HG03159 (cell line): ENCODE measurements around the gene ANKRD33B.
"Not testable (repeated sequence)": the region's sequence is repeated elsewhere in the genome, so short reads cannot be mapped to it uniquely, and the experiment has no call there.

ENCODE experiments used
- ATAC-seq: cut with Tn5 transposase; IDR thresholded peaks from one replicate; pipeline ENCODE4 v1.9.1; 2021; ENCODE audit warnings: mild to moderate bottlenecking, moderate library complexity; ENCODE audit not compliant: unreplicated experiment

The ANKRD33B gene

GRCh38 chr5:10591159-10591558 lies 27.3 kb downstream of the ANKRD33B start:
- no peak for ATAC-seq

- ATAC-seq, result no peak
Observed at GRCh38 chr5:10591966-10592365, 28.1 kb downstream of the ANKRD33B start.

DNA sequence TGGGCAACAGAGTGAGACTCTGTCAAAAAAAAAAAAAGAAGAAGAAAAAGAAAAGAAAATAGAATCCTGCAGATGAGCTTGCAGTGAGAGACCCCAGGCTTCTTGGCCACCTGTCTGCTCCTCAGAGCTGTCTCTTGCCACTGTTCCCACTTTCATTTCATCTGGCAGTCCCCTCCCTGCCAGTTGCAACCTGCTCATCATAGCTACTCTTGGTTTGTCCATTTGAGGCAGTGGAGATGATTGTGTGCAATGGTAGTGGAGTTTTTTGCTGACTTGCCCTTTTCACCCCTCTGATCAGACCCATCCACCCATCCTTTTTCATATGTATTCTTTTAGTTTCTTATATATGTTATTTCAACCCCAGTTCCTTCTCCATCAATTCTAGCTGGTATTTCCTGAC lies 28.7 kb downstream of the ANKRD33B start:
- ATAC-seq, result peak; percentile 62

GRCh38 chr5:10593531-10594181 lies 29.8 kb downstream of the ANKRD33B start:
- ATAC-seq, result no peak

DNA sequence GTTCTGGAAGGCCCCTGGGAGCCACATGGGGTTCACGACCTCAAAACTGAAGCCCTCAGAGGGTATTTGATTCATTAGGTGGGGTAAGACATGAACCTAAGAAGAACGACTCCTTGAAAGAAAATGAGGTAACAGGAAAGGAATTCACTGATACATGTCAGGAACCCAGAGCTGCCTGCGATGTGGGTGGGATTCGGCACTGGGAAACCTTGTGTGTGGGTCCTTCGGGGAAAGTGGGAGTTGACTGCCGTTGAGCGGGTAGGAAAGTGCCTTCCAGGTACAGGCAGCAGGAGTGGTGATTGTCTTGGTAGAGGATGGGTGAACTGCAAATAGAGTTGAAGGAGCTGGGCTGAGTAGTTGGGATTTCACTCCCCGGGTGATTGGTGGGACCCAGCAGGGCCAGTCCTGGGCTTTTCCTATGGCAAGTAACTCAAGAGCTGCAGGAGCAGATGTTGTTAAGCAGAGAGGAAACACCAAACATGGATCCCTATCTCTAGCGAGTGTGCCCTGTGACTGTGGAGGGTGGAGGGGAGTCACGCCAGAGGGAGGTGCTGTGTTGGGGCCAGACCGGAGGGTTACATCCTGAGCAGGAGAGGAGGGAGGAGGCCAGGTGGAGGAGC lies 30.8 kb downstream of the ANKRD33B start:
- no peak for ATAC-seq

DNA sequence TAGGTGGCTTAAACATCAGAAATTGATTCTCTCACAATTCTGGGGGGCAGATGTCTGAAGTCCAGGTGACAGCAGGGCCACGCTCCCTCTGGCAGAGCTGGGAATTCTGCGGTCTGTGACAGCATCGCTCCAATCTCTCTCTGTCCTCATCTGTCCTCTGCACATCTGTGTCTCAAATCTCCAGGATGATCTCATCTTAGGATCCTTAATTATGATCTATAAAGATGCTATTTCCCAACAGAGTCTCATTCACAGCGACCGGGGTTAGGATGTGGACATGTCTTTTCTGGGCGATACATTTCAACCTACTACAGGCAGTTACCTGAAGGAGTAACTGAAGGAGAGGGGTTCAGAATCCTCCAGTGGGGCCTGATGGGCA lies 31.4 kb downstream of the ANKRD33B start:
- no peak for ATAC-seq

DNA sequence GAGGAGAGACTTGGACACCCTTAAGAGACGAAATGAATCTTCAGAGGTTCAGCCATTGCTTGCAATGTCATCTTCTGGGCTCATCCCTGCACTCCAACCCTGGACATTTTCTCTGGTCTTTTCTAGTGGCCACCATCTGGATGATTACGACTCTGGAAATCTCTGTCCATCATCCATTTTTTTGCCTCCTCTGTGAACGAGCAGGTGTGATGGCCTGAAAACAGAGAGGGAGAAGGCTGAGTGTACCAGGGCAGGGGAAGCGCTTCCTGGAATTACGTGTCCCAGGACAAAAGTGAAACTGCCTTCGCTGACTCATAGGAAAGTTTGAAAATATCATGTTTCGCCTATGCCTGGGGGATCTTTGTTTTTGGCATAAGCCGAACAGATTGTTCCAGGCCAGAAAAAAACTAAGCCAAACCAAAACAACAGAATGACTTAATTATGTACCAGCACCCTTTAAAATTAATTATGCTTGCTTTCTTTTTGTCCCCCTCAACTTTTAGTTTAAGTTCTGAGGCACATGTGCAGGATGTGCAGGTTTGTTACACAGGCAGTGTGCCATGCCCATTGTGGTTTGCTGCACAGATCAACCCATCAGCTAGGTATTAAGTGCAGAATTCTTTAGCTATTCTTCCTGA lies 31.9 kb downstream of the ANKRD33B start:
- no peak for ATAC-seq

DNA sequence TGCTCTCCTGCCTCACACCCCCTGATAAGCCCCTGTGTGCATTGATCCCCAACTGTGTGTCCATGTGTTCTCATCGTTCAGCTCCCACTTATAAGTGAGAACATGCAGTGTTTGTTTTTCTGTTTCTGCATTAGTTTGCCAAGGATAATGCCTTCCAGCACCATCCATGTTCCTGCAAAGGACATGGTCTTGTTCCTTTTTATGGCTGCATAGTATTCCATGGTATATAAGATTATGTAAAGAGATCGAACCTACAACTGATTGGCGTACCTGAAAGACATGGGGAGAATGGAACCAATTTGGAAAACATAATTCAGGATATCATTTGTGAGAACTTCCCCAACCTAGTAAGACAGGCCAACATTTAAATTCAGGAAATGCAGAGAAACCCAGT lies 32.4 kb downstream of the ANKRD33B start:
- ATAC-seq, result no peak

DNA sequence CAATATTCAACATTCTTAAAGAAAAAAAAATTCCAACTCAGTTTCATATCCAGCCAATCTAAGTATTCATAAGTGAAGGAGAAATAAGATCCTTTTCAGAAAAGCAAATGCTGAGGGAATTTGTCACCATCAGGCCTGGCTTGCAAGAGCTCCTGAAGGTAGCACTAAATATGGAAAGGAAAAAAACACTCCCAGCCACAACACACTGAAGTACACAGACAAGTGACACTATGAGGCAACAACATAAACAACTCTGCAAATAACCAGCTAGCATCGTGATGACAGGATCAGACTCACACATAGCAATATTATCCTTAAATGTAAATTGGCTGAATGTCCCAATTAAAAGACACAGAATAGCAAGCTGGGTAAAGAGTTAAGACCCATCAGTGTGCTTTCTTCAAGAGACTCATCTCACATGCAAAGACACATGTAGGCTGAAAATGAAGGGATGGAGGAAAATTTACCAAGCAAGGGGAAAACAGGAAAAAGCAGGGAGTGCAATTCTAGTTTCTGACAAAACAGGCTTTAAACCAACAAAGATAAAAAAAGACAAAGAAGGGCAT lies 33.1 kb downstream of the ANKRD33B start:
- no peak for ATAC-seq

DNA sequence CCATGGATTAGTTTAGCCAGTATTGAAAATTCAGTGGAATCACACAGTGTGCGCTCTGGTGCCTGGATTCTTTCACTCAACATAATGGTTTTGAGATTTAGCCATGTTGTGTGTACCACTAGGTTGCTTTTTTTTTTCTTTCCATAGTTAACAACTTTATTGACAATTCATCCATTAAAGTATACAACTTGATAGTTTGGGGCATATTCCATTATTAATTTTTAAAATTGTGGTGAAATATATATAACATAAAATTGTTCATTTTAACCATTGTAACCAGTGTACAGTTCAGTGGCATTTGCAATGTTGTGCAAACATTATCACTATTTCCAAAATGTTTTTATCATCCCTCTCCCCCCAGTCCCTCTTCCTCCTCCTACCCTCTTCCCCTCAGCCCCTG lies 35.2 kb downstream of the ANKRD33B start:
- no peak for ATAC-seq

GRCh38 chr5:10599862-10600284 lies 36.0 kb downstream of the ANKRD33B start:
- ATAC-seq, result no peak

DNA sequence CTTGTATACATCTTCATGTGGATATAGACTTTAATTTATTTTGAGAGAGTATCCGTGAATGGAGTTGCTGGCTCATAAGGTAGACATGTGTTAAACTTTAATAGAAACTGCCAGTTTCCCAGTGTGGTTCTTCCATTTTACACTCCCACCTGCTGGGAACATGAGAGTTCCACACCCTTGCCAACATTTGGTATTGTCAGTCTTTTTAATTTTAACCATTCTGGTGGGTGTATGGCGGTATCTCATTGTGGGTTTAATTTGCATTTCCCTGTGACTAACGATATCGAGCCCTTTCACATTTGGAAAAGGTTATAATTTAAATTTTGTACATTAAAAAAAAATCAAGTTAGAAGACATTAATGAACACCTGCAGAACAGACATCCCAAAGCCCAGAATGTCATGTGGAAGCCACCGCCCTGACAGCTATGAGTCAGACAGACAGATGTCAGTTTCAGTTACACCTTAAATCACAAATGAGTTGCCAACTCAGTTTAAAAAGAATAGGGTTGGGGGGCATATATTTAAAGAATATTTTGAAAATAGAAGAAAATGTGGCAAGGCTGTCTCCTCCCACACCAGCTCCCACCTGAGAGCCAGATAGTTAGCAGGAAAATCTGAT lies 36.9 kb downstream of the ANKRD33B start:
- ATAC-seq, result peak; percentile 83

GRCh38 chr5:10601246-10602030 lies 37.6 kb downstream of the ANKRD33B start:
- peak; percentile 48 for ATAC-seq

DNA sequence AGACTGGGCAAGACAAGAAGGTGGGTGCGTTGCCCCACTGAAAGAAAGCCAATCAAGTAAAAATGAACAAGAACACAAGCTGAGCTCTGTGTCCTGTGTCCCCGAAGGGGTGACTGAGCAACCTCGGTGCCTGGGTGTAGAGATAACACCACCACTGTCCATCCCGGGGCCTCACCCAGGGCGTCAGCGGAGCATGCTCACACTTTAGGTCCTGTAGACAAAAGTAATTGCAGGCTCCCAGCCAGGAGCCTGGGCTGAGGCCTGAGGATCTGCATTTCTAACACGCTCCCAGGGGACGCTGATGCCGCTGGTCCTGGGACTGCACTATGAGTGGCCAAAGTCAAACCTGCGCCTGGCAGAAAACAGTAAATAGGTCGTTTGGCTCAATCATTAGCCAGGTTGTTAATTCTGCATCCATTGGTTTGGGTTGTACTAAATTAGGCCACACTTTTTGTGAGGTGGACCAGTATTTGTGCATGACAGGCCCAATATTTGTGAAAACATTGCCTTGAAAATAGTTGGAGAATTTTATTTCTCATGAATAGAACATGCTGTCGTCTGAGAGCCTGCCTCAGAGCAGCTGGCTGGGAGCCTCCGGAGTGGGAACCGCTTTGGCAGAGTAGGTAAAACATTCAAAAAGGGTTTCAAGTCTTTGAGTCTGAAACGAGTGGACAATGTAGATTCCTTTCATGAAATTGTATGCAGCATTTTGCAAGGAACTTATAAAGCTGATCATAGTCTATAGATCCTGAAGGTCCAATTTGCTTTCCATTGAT lies 38.3 kb downstream of the ANKRD33B start:
- ATAC-seq, result no peak

GRCh38 chr5:10604975-10605374 lies 41.1 kb downstream of the ANKRD33B start:
- ATAC-seq, result no peak

DNA sequence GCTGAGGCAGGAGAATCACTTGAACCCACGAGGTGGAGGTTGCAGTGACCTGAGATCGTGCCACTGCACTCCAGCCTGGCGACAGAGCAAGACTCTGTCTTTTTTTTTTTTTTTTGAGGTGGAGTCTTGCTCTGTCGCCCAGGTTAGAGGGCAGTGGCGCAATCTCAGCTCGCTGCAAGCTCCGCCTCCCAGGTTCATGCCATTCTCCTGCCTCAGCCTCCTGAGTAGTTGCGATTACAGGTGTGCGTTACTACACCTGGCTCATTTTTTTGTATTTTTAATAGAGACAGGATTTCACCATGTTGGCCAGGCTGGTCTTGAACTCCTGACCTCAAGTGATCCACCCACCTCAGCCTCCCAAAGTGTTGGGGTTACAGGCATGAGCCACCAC lies 42.8 kb downstream of the ANKRD33B start:
- ATAC-seq, result not testable (repeated sequence)

DNA sequence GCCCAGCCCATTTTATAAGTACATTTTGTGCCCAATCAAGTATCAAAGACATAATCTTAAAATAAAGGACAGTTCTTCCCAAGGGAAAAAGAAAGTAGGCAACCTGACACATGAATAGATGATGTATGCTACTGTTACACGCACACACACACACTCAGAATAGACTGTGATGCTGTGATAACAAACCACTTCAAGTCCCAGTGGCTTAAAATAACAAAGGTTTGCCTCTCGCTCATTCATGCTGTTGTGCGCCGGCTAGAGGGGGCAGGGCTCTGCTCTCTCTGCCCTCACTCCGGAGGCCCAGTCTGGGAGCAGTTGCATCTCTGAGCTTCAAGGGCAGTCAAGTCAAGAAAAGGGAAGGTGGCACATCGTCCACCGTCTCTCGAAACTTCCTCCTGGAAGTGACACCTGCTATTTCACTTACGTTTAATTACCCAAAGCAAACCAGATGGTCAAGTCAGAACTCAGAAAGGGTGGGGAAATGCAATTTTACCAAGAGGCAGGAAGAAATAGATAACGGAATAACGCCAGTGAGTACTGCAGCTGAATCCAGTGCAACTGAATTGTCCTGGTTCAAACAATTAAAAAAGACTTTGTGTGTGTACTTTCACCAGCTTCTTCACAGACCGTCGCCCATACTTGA lies 43.3 kb downstream of the ANKRD33B start:
- ATAC-seq, result peak; percentile 79

GRCh38 chr5:10607666-10608073 lies 43.8 kb downstream of the ANKRD33B start:
- ATAC-seq, result peak; percentile 64

DNA sequence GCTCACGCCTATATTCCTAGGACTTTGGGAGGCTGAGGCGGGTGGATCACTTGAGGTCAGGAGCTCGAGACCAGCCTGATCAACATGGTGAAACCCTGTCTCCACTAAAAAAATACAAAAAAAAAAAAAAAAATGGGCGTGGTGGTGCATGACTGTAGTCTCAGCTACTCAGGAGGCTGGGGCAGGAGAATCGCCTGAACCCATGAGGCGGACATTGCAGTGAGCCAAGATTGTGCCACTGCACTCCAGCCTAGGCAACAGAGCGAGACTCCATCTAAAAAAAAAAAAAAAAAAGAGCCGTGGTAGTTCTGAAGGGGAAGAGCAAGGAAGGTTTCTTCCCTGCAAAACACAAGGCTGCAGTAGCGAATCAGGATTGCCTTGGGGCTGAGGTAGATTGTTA lies 44.2 kb downstream of the ANKRD33B start:
- ATAC-seq, result peak; percentile 12

DNA sequence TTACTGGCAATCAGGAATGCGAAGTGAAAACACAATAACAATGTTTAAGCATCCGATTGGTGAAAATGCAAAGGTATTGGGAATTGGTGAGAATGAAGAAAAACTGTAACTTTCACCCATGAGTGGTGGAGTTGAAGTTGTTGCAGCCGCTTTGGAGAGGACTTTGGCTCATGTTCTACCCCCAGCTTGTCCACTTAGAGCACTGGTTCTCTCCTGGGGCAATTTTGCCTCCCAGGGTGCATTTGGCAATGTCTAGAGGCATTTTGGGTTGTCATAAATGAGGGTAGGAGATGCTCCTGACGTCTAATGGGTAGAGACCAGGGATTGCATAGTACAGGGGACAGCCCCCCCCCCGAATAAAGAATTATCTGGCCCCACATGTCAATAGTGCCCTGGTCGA lies 46.2 kb downstream of the ANKRD33B start:
- no peak for ATAC-seq
